ENCODE data around the gene SLC5A12. TPM values are rescaled to one million over a fixed set of nuclear protein-coding genes. Genes with fewer than 3 reads are reported as not detected.
A peak's percentile ranks its signal among the peaks of the same experiment; 100 is the strongest.
"Not testable (repeated sequence)": the region's sequence is repeated elsewhere in the genome, so short reads cannot be mapped to it uniquely, and the experiment has no call there.

The SLC5A12 gene
- polyA plus RNA-seq, 10 donors: 0.09 to 0.36 (median 0.10) TPM; not detected in 1

DNA sequence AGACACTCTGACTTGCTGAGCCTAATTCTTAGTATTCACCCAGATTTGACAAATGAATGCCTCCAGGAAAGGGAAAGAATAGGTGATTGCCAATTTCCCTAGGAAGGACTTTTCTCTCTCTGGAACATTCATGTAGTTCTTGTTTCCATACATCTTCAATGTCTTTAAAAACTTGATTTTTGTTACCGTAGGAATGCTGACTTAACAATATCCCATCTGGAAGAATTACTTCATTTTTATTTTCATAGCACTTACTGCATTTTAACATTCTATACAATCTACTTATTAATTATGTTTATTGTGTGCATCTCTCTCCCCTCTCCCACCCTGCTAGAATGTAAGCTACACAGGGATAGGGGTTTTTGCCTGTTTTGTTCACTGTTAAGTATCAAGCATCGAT, 66.6 kb downstream of the SLC5A12 start:
- DNase-seq: no peak

DNA sequence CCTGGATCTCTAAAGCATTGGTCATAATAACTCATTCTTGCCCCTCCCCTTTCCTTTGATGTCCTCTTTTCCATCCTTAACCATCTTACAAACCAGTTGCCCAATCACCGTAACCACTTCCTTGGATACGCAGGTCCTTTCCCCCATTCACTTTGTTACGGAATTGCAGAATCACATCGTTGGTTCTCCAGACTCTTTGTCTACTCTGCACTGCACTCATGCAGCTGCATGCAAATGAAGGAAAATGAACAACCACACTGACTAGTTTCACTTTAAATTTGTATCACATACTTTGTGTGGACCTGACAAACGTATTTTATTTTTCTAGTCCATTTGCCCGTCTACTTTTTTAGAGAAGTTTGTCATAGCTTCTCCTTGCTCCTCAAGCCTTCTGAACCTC, 69.9 kb downstream of the SLC5A12 start:
- DNase-seq: no peak

DNA sequence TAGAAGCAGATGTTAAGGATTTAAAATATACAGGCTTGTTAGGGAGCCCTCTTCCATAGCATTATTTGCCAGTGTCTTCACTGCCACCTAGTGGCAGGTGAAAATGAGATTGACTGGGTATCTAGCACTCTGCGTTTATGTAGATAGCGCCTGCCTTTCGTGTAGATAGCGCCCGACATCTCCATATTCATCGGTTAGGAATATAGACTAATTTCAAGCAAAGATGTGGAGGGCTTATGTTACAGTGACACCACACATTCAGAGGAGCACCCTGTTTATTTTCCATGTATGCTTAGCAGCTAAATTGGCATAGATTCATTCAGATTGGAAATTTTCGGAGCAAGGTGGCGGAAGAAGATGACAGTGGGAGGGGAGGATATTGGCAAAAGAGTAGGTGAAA, 72.0 kb downstream of the SLC5A12 start:
- DNase-seq: peak; percentile 33 to 58 (median 52)

DNA sequence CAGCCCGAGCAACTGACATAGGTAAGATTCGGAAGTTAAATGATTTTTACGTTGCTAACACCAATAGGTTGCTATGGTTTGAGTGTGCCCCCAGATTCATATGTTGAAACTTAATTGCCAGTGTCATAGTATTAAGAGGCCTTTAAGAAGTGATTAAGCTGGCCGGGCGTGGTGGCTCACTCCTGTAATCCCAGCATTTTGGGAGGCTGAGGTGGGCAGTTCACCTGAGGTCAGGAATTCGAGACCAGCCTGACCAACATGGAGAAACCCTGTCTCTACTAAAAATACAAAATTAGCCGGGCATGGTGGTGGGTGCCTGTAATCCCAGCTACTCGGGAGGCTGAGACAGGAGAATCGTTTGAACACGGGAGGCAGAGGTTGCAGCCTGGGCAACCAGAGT, 78.5 kb downstream of the SLC5A12 start:
- DNase-seq: not testable (repeated sequence)

DNA sequence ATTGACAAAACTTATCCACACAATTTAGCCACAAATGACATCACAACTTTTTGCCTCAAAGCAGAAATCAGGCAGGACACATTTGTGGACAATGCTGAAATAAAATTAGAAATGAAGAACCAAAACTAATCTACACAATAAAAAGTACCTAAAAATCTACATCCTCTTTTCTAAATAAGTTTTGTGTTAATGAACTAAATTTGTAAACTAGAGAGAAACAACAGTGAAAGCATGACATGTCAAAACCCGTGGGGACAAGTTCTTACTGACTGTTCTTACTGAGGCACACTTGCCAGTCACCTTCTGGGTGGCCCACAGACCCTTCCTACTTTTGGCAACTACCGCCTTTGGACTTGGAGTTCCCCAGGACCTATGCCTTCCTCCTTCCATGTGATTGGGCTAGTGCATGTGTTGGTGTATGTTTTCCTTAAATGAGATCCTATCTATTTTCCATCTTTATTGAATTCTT, 89.1 kb downstream of the SLC5A12 start:
- no peak for DNase-seq

DNA sequence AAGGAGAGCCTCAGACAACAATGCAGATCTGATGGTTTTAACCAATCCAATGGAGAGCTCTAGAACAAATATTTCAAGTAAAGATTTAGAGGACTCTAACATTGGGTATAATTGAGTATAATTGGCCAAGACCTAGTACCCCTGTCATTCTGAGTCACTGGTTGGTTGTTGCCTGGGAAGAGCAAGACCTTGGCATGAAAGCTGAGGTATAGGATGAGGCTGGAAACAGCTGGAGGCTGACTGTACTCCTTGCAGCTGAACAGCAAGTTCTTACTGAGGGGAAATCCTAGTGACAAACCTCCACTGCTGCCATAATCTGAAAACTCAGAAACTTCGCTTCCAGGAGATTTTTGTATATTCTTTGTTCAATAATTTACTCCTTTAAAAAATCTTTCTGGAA, 95.5 kb downstream of the SLC5A12 start:
- no peak for DNase-seq

DNA sequence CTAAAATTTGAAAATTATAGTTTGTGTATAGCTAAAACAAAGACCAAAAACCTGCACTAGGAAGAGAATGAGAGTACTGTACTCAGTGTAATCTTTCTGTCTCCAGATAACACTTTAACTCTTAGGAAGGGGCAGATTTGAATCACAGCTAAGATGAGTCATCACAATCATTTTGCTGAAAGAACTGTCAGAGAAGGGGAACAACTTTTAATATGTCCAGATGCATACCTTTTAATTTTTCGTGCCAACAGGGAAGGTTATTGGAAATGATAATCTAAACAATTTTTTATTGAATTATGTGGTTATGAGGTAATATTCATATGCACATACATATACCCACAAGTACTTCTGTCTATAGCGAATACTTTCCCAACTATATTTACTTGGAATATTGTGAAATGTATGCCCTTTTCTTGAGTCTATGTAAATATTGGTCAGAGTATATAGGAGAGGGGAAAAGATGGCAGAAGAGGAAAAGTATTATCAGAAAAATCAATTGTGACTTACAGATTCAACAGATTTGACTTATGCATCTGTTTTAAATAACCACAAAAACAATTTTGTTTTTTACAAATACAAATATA, 98.7 kb downstream of the SLC5A12 start:
- DNase-seq: no peak

DNA sequence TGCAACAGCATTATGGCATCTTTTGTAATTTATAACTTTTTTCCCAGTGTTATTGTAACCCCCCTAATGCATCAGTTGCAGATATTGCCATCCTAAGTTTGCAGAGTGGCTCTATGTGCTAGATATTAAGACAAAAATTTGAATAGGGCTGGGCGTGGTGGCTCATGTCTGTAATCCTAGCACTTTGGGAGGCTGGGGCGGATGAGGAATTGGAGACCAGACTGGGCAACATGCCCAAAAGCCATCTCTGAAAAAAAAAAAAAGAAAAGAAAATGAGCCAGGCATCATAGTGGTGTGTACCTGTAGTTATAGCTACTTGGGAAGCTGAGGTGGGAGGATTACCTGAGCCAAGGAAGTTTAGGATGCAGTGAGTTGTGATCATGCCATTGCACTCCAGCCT, 99.7 kb downstream of the SLC5A12 start:
- DNase-seq: no peak

DNA sequence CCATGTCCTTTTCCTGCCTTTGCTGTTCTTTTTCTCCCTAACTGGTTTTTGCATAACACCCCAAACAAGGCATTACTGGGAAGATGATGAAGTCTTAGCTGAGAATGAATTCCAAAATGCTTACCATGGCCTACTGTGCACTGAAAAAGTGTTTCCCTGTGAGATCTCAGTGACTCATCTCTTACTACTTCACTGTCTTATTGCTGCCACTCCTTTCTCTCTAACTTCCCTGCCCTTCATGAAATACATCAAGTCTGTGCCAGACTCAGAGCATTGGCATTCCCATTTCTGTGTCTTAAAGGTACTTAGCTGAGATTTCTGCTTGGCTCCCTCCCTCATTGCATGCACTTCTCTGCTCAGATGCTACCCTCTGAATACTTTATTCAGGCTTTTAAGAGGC, 100.7 kb downstream of the SLC5A12 start:
- peak in 1 of 3 donors; percentile 63 for DNase-seq

DNA sequence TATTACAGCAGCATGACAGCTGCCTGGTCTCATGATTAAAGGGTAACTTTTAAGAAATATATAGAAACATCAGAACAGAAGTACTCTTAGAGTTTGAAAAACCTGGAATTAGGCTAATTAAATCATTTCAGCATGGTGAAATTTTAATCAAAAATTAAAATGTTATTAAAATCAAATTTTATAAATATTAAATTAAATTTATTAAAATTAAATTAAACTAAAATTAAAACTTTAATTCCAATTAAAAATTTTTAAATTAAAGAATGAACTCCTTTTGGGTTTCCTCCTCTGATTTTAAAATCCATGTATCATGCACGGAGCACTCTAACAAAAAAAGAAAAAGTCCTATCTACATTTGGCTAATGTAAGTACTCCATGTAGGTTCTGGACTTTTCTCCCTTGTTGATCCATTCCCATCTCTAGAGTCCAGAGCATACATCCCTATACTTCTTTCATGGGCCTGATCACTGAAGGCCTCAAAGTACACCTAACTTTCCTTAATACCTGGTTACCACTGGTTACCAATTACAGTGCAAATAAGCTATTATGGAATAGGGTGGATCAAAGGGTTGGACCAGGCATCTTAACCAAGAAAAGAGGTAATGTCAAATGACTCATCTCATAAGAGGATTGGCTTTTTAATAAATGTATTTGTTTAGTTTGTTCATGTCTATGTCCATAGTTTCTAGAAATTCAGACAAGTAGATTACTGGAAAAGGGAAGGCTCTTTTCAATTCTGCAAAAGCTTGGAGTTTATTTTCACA, 101.4 kb downstream of the SLC5A12 start:
- no peak for DNase-seq

DNA sequence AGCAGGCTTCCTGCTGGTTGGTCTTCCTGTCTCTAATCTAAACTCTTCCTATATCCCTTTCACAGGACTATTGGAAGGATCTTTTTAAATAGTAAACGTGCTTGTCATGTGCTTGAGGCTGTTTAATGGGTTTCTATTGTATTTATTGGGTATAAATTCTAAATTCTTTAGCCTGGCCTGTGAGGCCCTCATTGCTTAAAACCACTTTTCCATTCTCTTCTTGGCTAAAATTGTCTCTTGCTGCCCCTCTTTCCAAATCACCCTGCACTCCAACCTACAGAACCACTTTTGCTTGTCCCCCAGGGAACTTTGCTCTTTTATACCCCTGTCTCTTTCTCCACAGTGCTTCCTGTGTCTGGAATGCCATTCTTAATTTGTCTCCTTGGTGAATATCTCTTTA, 103.4 kb downstream of the SLC5A12 start:
- DNase-seq: no peak

Other genes starting within 250 kb of the SLC5A12 start
- 10 to 100 TPM in 1 of 10 donors, 1 to 10 TPM in 1, under 1 TPM in 2, not detected in 6; 0.07 to 12.6 (median 3.6) TPM for gene MUC15, start 149.8 kb downstream of the SLC5A12 start, polyA plus RNA-seq (ENCODE audit: insufficient read length in 10 of 10)